K562 (cell line): Measurements from ENCODE around the gene VPS37B. TPM values are rescaled to one million over a fixed set of nuclear protein-coding genes. Genes with fewer than 3 reads are reported as not detected.

Experiments
- BMI1 ChIP-seq: fragments of 150-350 bp; IDR thresholded peaks from 2 replicates; pipeline ENCODE4 v1.6.1; 2014; ENCODE audit warnings: low read length
- CBX1 ChIP-seq: sonication (generic); IDR thresholded peaks from 2 replicates; pipeline ENCODE4 v1.6.1; 2016; ENCODE audit warnings: antibody characterized with exemption, low read depth, mild to moderate bottlenecking
- ESRRB ChIP-seq: fragments of 250-450 bp; sonication (Bioruptor Pico); IDR thresholded peaks from 2 replicates; pipeline ENCODE4 v1.5.0; 2020; ENCODE audit warnings: mild to moderate bottlenecking, moderate library complexity, borderline replicate concordance
- ILK ChIP-seq: fragments of 450-650 bp; IDR thresholded peaks from 2 replicates; pipeline ENCODE4 v1.6.1; 2016; ENCODE audit warnings: missing genetic modification characterization, low read depth, mild to moderate bottlenecking, missing compliant biosample characterization, moderate library complexity, borderline replicate concordance
- IRF1 ChIP-seq: sonication (generic); formaldehyde crosslinking; IDR thresholded peaks from 2 replicates; pipeline ENCODE4 v1.8.0; 2022; ENCODE audit warnings: missing genetic modification reagents, mild to moderate bottlenecking, borderline replicate concordance
- IRF2 ChIP-seq: sonication (generic); formaldehyde crosslinking; IDR thresholded peaks from 2 replicates; pipeline ENCODE4 v1.8.1; 2022; ENCODE audit warnings: mild to moderate bottlenecking, missing genetic modification reagents
- KHSRP ChIP-seq: fragments of 450-650 bp; IDR thresholded peaks from 2 replicates; pipeline ENCODE4 v1.6.1; 2017
- MYBL2 ChIP-seq, 2 experiments: fragments of 450-650 bp in 1 of 2; sonication (generic) in 1 of 2; formaldehyde crosslinking in 1 of 2; IDR thresholded peaks; 2 replicates each; pipeline versions ENCODE4 v1.6.1 to v1.8.1; 2017 to 2022; ENCODE audit warnings: borderline replicate concordance in 1 of 2, inconsistent platforms in 1 of 2, low read depth in 1 of 2, mild to moderate bottlenecking in 1 of 2, missing genetic modification reagents in 1 of 2, moderate library complexity in 1 of 2
- NFE2L1 ChIP-seq: fragments of 450-650 bp; IDR thresholded peaks from 2 replicates; pipeline ENCODE4 v1.6.1; 2016; ENCODE audit warnings: missing genetic modification characterization, low read depth, mild to moderate bottlenecking, missing compliant biosample characterization, moderate library complexity, borderline replicate concordance
- RBM14 ChIP-seq: fragments of 200-400 bp; formaldehyde crosslinking; IDR thresholded peaks from 2 replicates; pipeline ENCODE4 v1.6.1; 2018; ENCODE audit warnings: low read depth, mild to moderate bottlenecking, low read length, moderate library complexity, borderline replicate concordance; ENCODE audit not compliant: insufficient read depth
- SMAD3 ChIP-seq: fragments of 450-650 bp; formaldehyde crosslinking; conservative IDR thresholded peaks from 2 replicates; pipeline ENCODE4 v1.4.0; 2020; ENCODE audit warnings: mild to moderate bottlenecking
- SRSF3 ChIP-seq: fragments of 200-400 bp; formaldehyde crosslinking; IDR thresholded peaks from 2 replicates; pipeline ENCODE4 v1.6.1; 2016; ENCODE audit warnings: mild to moderate bottlenecking, low read length, moderate library complexity; ENCODE audit not compliant: insufficient read depth
- SUPT5H ChIP-seq: fragments of 450-650 bp; IDR thresholded peaks from 2 replicates; pipeline ENCODE4 v1.6.1; 2016
- XRCC5 ChIP-seq: fragments of 200-400 bp; formaldehyde crosslinking; IDR thresholded peaks from 2 replicates; pipeline ENCODE4 v1.6.1; 2017; ENCODE audit warnings: low read depth, mild to moderate bottlenecking, low read length
- ZNF384 ChIP-seq: IDR thresholded peaks from 2 replicates; pipeline ENCODE4 v1.6.1; 2012; ENCODE audit warnings: low read depth, low read length, improper control_type of control experiment
- ZNF77 ChIP-seq: fragments of 250-450 bp; sonication (Bioruptor Pico); IDR thresholded peaks from 2 replicates; pipeline ENCODE4 v1.5.0; 2020
- polyA plus RNA-seq, 8 experiments: library from polyadenylated mRNA; depleted of rRNA in 4 of 8; stranded (reverse) in 5 of 8; unstranded in 3 of 8; fragments of >200 nt; fragmentation: Nextera tagmentation in 2 of 8; fragmentation: Illumina TruSeq in 1 of 8; extraction: Ambion mirVana in 2 of 8; extraction: Trizol in 1 of 8; gene quantifications; 2 replicates each; pipeline versions ENCODE4 v1.2.1 to v1.2.3, GENCODE V29; 2011 to 2014; ENCODE audit warnings: inconsistent platforms in 1 of 8, missing spikeins in 1 of 8
- total RNA-seq, 7 experiments: library from RNA; depleted of rRNA in 6 of 7; stranded (reverse); fragments of >200 nt in 6 of 7; fragmentation: Illumina TruSeq in 2 of 7; extraction: Trizol in 2 of 7; gene quantifications; 2 replicates each; pipeline versions ENCODE4 v1.2.1 to v1.2.3, GENCODE V29; 2011 to 2021; ENCODE audit warnings: low replicate concordance in 1 of 7

Gene VPS37B
- total and polyA plus RNA-seq, 9 of the 15 experiments (the other 6 are each of a cell fraction or from before 2014, with no cell fraction given), result 0.28 to 37.4 (median 17.9) TPM

GRCh38 chr12:122896662-122897061 lies 738 bp upstream of the VPS37B start (continued):
- TF ChIP-seq SRSF3 (no peak), RBM14 (no peak), ILK (tag) (no peak), ZNF384 (no peak), ZNF77 (no peak), SMAD3 (CRISPR knock-in tag) (no peak), CBX1 (no peak), SUPT5H (no peak), IRF2 (CRISPR knock-in tag) (no peak), NFE2L1 (no peak), MYBL2 (IDR thresholded peaks at IDR 0.05; ENCODE audit: low read depth) (no peak), MYBL2 (CRISPR knock-in tag; IDR thresholded peaks at IDR 0.05; ENCODE audit: borderline replicate concordance) (no peak), ESRRB (CRISPR knock-in tag) (no peak), BMI1 (no peak), IRF1 (CRISPR knock-in tag) (no peak), KHSRP (no peak), XRCC5 (no peak)
